GM19467 (cell line): ENCODE data around the gene RNASEH2A.
"Not testable (repeated sequence)": the region's sequence is repeated elsewhere in the genome, so short reads cannot be mapped to it uniquely, and the experiment has no call there.

Experiments used
- ATAC-seq: cut with Tn5 transposase; IDR thresholded peaks from one replicate; pipeline ENCODE4 v1.9.1; 2021; ENCODE audit warnings: mild to moderate bottlenecking, moderate library complexity; ENCODE audit not compliant: unreplicated experiment

RNASEH2A gene

GRCh38 chr19:12792853-12793289, 13.5 kb upstream of the RNASEH2A start:
- ATAC-seq = no peak

- ATAC-seq = peak; percentile 30
These were observed 12.8 kb upstream of the RNASEH2A start for GRCh38 chr19:12793290-12794195.

GRCh38 chr19:12794196-12794941, 12.0 kb upstream of the RNASEH2A start:
- no peak for ATAC-seq

- no peak for ATAC-seq
These were observed 11.4 kb upstream of the RNASEH2A start for GRCh38 chr19:12794971-12795381.

- no peak for ATAC-seq
These were observed 10.0 kb upstream of the RNASEH2A start for GRCh38 chr19:12796146-12797071.

- ATAC-seq = no peak
These were observed 9.2 kb upstream of the RNASEH2A start for GRCh38 chr19:12797141-12797587.

- not testable (repeated sequence) for ATAC-seq
These were observed 8.8 kb upstream of the RNASEH2A start for GRCh38 chr19:12797607-12798006.

GRCh38 chr19:12799742-12800465, 6.5 kb upstream of the RNASEH2A start:
- no peak for ATAC-seq

GRCh38 chr19:12800466-12800770, 6.0 kb upstream of the RNASEH2A start:
- no peak for ATAC-seq

GRCh38 chr19:12800923-12801465, 5.4 kb upstream of the RNASEH2A start:
- no peak for ATAC-seq

- ATAC-seq = no peak
These were observed 4.7 kb upstream of the RNASEH2A start, which contains the start of the genes PRDX2 and THSD8 for GRCh38 chr19:12801466-12802266. PRDX2 (minus strand) TSS chr19:12801800; CDS start chr19:12801261, 539 bp downstream. THSD8 (plus strand) TSS chr19:12802069; CDS start chr19:12802072, 3 bp downstream.

- no peak for ATAC-seq
These were observed 3.9 kb upstream of the RNASEH2A start for GRCh38 chr19:12802267-12803106.

- ATAC-seq = no peak
These were observed 2.3 kb upstream of the RNASEH2A start for GRCh38 chr19:12804051-12804450.

GRCh38 chr19:12815088-12815487, 8.7 kb downstream of the RNASEH2A start:
- ATAC-seq = no peak

GRCh38 chr19:12817188-12817587, 10.8 kb downstream of the RNASEH2A start:
- not testable (repeated sequence) for ATAC-seq

GRCh38 chr19:12817810-12818209, 11.4 kb downstream of the RNASEH2A start:
- ATAC-seq = not testable (repeated sequence)

GRCh38 chr19:12821761-12822160, 15.4 kb downstream of the RNASEH2A start:
- ATAC-seq = no peak
